ENCODE measurements around the gene DIS3. TPM values are rescaled to one million over a fixed set of nuclear protein-coding genes. Genes with fewer than 3 reads are reported as not detected.
"Not testable (repeated sequence)": the region's sequence is repeated elsewhere in the genome, so short reads cannot be mapped to it uniquely, and the experiment has no call there.

Gene DIS3
- total RNA-seq, 4 donors from 2014 or later, result 30.0 to 34.4 (median 32.5) TPM

DNA sequence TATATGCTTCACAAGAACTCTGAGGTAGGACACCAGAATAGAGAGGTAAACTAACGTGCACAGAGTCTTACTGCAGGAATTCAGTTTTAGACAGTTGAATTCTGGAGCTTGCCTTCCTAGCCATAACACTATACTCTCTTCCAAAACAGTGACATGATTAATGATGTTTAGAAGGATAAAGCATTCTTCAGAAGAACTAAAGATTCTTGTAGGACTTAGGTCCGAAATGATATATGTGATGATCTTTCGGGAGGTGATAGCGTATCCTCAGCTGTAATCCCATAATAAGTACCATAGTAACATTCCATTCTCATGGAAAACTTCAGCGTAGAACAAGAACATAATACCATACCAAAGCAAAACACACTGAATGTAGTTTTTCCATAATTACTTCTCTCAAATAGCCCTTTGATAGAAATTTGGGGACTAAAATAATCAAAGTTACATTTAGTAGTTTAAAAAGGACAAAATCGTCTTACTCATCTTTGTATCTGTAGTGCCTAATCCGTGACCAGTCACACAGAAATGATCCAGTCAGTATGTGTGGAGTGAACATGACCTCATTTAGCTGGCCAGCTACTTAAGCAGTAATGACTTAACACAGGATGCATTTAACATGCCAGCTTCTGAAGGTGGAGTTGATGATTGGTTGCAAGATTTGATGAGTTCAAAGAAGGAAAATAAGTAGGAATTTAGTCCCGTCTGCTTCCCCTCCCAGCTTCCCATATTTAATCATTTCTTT lies 38.6 kb upstream of the DIS3 start:
- WGBS, 2 donors, result 91 to 95% methylated on average over 8 of the region's 8 CpGs
- Histone ChIP-seq H3K27ac (no peak overlapping the region), H3K4me1 (no peaks in the 10 kb centered on the region), H3K9me3 (no peaks in the 10 kb centered on the region), H3K4me3 (replicated peaks in 1 of 3) (no peak overlapping the region), H3K27me3 (no peaks in the 10 kb centered on the region), H3K36me3 (no peaks in the 10 kb centered on the region)
- DNase-seq, result no peak
- intact Hi-C loops (cut with DNase I), result no loop called here
- TF ChIP-seq, protein P1, sequence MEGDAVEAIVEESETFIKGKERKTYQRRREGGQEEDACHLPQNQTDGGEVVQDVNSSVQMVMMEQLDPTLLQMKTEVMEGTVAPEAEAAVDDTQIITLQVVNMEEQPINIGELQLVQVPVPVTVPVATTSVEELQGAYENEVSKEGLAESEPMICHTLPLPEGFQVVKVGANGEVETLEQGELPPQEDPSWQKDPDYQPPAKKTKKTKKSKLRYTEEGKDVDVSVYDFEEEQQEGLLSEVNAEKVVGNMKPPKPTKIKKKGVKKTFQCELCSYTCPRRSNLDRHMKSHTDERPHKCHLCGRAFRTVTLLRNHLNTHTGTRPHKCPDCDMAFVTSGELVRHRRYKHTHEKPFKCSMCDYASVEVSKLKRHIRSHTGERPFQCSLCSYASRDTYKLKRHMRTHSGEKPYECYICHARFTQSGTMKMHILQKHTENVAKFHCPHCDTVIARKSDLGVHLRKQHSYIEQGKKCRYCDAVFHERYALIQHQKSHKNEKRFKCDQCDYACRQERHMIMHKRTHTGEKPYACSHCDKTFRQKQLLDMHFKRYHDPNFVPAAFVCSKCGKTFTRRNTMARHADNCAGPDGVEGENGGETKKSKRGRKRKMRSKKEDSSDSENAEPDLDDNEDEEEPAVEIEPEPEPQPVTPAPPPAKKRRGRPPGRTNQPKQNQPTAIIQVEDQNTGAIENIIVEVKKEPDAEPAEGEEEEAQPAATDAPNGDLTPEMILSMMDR (IDR thresholded peaks at IDR 0.05), result no peak
- no peak for TF ChIP-seq POLR2A (IDR thresholded peaks at IDR 0.05)

DNA sequence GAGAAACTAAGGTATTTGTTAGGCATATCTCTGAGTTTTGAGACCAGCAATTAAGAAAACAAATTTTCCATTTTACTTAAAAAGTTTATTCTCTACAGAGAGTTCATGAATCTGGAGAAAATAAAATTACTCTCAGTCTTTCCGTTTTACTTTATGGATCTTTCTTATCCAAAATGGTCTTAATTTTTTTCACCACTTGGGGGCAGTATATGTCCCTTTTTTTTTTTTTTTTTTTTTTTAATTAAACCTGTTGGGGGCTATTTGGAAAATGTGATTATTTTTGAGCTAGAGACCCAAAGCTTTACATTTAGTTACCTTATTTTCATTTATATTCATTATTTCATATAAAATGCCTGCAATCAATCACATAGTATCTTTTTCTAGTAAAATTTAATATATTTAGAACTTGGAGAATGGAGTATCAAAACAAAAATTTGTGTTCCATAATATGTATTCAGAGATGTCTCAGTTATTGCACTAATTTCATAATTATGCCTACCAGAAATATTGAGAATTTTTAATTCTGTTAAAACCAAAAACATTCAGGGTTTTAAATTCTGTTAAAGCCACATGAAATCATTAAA lies 27.3 kb upstream of the DIS3 start:
- peaks cover 4 to 11% of the 10 kb centered on the region in 2 donors for H3K4me1 ChIP-seq
- peak overlapping the region; percentile 39 to 46 (median 44) for H3K27ac ChIP-seq
- no peak for TF ChIP-seq POLR2A (IDR thresholded peaks at IDR 0.05)
- TF ChIP-seq, protein P1 (IDR thresholded peaks at IDR 0.05), result peak in 4 of 6 experiments; percentile 36 to 75 (median 68)
- no peaks in the 10 kb centered on the region for H3K27me3 ChIP-seq
- no peak for DNase-seq
- H3K9me3 ChIP-seq, result no peaks in the 10 kb centered on the region
- H3K36me3 ChIP-seq, result no peaks in the 10 kb centered on the region
- H3K4me3 ChIP-seq (replicated peaks in 1 of 3), result no peak overlapping the region
- WGBS, 2 donors, result 12 to 25% methylated on average over 1 of the region's 1 CpG
- intact Hi-C loops (cut with DNase I), result no loop called here

- WGBS, 2 donors, result 100% methylated on average over 1 of the region's 1 CpG
- H3K4me3 ChIP-seq (replicated peaks in 1 of 3); H3K27me3 ChIP-seq; intact Hi-C loops (cut with DNase I); H3K9me3 ChIP-seq; H3K27ac ChIP-seq; DNase-seq; H3K36me3 ChIP-seq: not testable (repeated sequence)
- peaks cover 4 to 11% of the 10 kb centered on the region in 2 donors for H3K4me1 ChIP-seq
These were observed 24.8 kb upstream of the DIS3 start for GRCh38 chr13:72806514-72806913.

DNA sequence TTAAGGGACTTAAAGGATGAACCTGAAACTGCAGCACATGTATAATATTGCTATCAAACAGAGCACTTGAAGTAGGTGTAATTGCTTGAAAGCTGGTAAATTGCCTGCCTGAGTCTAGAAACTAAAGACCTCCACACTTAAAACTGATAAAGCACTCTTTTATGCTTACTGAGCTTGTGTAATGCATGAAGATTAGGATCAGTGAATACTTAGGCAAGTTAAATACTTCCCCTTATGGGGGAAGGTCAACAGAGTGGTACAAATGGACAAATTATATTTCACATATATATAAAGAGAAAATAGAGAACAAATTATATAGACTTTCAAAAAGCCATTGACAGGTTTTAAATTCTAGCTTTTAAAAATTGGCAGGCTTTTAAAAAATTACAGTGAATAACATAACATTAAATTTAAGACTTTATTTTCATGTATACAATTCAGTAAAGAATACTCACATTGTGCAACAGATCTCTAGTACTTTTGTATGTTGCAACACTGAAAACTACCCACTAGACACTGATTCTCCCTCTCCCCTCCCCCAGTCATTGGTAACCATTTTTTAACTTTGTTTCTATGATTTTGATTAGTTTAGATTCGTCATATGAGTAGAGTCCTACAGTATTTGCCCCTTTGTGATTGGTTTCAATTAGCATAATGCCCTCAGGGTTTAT lies 24.1 kb upstream of the DIS3 start:
- DNase-seq, result no peak
- 95 to 100% methylated on average over 1 of the region's 1 CpG for WGBS, 2 donors
- no peaks in the 10 kb centered on the region for H3K36me3 ChIP-seq
- intact Hi-C loops (cut with DNase I), result no loop called here
- H3K4me1 ChIP-seq, result peaks cover 4 to 11% of the 10 kb centered on the region in 2 donors
- TF ChIP-seq, protein P1 (IDR thresholded peaks at IDR 0.05), result no peak
- no peak for TF ChIP-seq POLR2A (IDR thresholded peaks at IDR 0.05)
- H3K27me3 ChIP-seq, result no peaks in the 10 kb centered on the region
- peak overlapping the region in 2 of 3 donors; percentile 1 to 35 for H3K27ac ChIP-seq
- H3K4me3 ChIP-seq (replicated peaks in 1 of 3), result no peak overlapping the region
- no peaks in the 10 kb centered on the region for H3K9me3 ChIP-seq

- TF ChIP-seq, protein P1 (IDR thresholded peaks at IDR 0.05), result no peak
- no peak for TF ChIP-seq POLR2A (IDR thresholded peaks at IDR 0.05)
- H3K9me3 ChIP-seq, result no peaks in the 10 kb centered on the region
- no peak for DNase-seq
- no peak overlapping the region for H3K27ac ChIP-seq
- WGBS, 2 donors, result 85 to 91% methylated on average over 1 of the region's 1 CpG
- H3K36me3 ChIP-seq, result peaks cover 0 to 4% of the 10 kb centered on the region in 2 donors
- H3K4me1 ChIP-seq, result peaks cover 4 to 11% of the 10 kb centered on the region in 2 donors
- intact Hi-C loops (cut with DNase I), result no loop called here
- no peaks in the 10 kb centered on the region for H3K27me3 ChIP-seq
- no peak overlapping the region for H3K4me3 ChIP-seq (replicated peaks in 1 of 3)
These were observed 22.6 kb upstream of the DIS3 start for GRCh38 chr13:72804301-72804700.
